Fibroblast of villous mesenchyme (primary cell): ENCODE data around the gene AMY2B. TPM values are rescaled to one million over a fixed set of nuclear protein-coding genes. Genes with fewer than 3 reads are reported as not detected.

Experiments used
- total RNA-seq: library from RNA; depleted of rRNA; stranded (reverse); fragments of >200 nt; gene quantifications from 2 replicates; pipeline ENCODE4 v1.2.3, GENCODE V29; 2012

The AMY2B gene
- total RNA-seq, 1 donor = 3.5 TPM

Other genes with a start within 250 kb of the AMY2B start
- 12.9 and 16.0 TPM in 2 replicates for gene RNPC3, start 45.9 kb upstream of the AMY2B start, total RNA-seq
- gene AMY2A, start 45.8 kb downstream of the AMY2B start, total RNA-seq = not detected in 2 replicates
- gene AMY1A, start 84.2 kb downstream of the AMY2B start, total RNA-seq = not detected in 2 replicates
- not detected in 2 replicates for gene AMY1B, start 124.6 kb downstream of the AMY2B start, total RNA-seq
- gene AMY1C, start 178.3 kb downstream of the AMY2B start, total RNA-seq = not detected in 2 replicates